Panc1 (cell line): ENCODE data around the gene PGBD5. TPM values are rescaled to one million over a fixed set of nuclear protein-coding genes. Genes with fewer than 3 reads are reported as not detected.

Experiments
- ATAC-seq: fragments of 200-7000 bp; cut with Tn5 transposase; 2 replicates; pipeline ENCODE4 v1.9.1; 2020; ENCODE audit warnings: mild to moderate bottlenecking, moderate library complexity
- BruUV-seq: library from RNA; stranded (reverse); fragments of 400-500 nt; replicated peaks from 2 replicates; lab custom pipeline; 2021; lab: Mats Ljungman, UMichigan
- CTCF ChIA-PET: fragments of 300-600 bp; sonication (Branson Sonifier 250); formaldehyde crosslinking; loops from one replicate; lab custom pipeline; 2022; ENCODE audit warnings: antibody characterized with exemption; lab: Charles Lee
- POLR2A ChIA-PET: fragments of 300-600 bp; sonication (Branson Sonifier 250); formaldehyde crosslinking; loops from one replicate; lab custom pipeline; 2022; ENCODE audit warnings: antibody characterized with exemption; lab: Charles Lee
- DNase-seq: peaks from one replicate; pipeline ENCODE4 v3.0.0-alpha.2; 2010; ENCODE audit warnings: low read depth, low spot score
- H3K27ac ChIP-seq: 2 replicates; pipeline ENCODE4 v1.5.1; 2011; ENCODE audit warnings: mild to moderate bottlenecking, low read length, inconsistent platforms
- H3K27me3 ChIP-seq: fragments of 200-500 bp; sonication (Bioruptor generic); 2 replicates; pipeline ENCODE4 v1.6.0; 2014; ENCODE audit warnings: low read length, inconsistent platforms; ENCODE audit not compliant: control insufficient read depth, insufficient read depth
- H3K36me3 ChIP-seq: fragments of 200-500 bp; sonication (Bioruptor generic); 2 replicates; pipeline ENCODE4 v1.5.1; 2014; ENCODE audit warnings: inconsistent platforms, mild to moderate bottlenecking, low read length, moderate library complexity; ENCODE audit not compliant: control insufficient read depth, insufficient read depth
- H3K4me1 ChIP-seq: 2 replicates; pipeline ENCODE4 v1.5.1; 2011; ENCODE audit warnings: inconsistent platforms, mild to moderate bottlenecking, low read length, moderate library complexity; ENCODE audit not compliant: control insufficient read depth, insufficient read depth
- H3K4me3 ChIP-seq, 2 experiments: 2 replicates each; pipeline ENCODE4 v1.5.1; 2011 to 2012; ENCODE audit warnings: low read depth in 2 of 2, low read length in 2 of 2, mild to moderate bottlenecking in 2 of 2, inconsistent platforms in 1 of 2, moderate library complexity in 1 of 2
- H3K9me3 ChIP-seq: fragments of 200-500 bp; sonication (Bioruptor generic); 2 replicates; pipeline ENCODE4 v1.5.1; 2014; ENCODE audit warnings: low read depth, mild to moderate bottlenecking, inconsistent platforms, low read length, moderate library complexity; ENCODE audit not compliant: control insufficient read depth, insufficient read depth
- CTCF ChIP-seq: fragments of 450-650 bp; IDR thresholded peaks from 2 replicates; pipeline ENCODE4 v1.5.1; 2017; ENCODE audit warnings: mild to moderate bottlenecking
- POLR2AphosphoS5 ChIP-seq: IDR thresholded peaks from 2 replicates; pipeline ENCODE4 v1.6.1; 2012; ENCODE audit warnings: mild to moderate bottlenecking, low read depth, low read length, moderate library complexity
- REST ChIP-seq, 2 experiments: IDR thresholded peaks; 2 replicates each; pipeline ENCODE4 v1.6.1; 2011 to 2012; ENCODE audit warnings: low read depth in 2 of 2, control low read depth in 1 of 2, low read length in 1 of 2, mild to moderate bottlenecking in 1 of 2, moderate library complexity in 1 of 2; ENCODE audit not compliant: insufficient read depth in 1 of 2
- SIN3A ChIP-seq: IDR thresholded peaks from 2 replicates; pipeline ENCODE4 v1.6.1; 2012; ENCODE audit warnings: low read depth, mild to moderate bottlenecking, low read length, moderate library complexity, borderline replicate concordance; ENCODE audit not compliant: insufficient read depth
- TCF7L2 ChIP-seq: IDR thresholded peaks from 2 replicates; pipeline ENCODE4 v1.6.1; 2011; ENCODE audit warnings: mild to moderate bottlenecking, low read depth, low read length, inconsistent platforms
- in situ Hi-C: cut with HindIII; loops from 2 replicates; pipeline ENCODE4 v1.10.0; 2016; ENCODE audit warnings: low sequenced_read_pairs, low pct_unique_long_range_greater_than_20kb
- intact Hi-C: fragments of 100-400 bp; cut with micrococcal nuclease; formaldehyde crosslinking; loops from one replicate; pipeline ENCODE4 v1.10.0; 2022; ENCODE audit not compliant: unreplicated experiment
- total RNA-seq: library from RNA; stranded (reverse); gene quantifications from one replicate; pipeline ENCODE4 v1.2.1, GENCODE V29; 2021; ENCODE audit not compliant: unreplicated experiment

Gene PGBD5
- total RNA-seq, 1 experiment from 2014 or later, result 0.05 TPM

GRCh38 chr1:230319014-230319747, 107.0 kb downstream of the PGBD5 start:
- Histone ChIP-seq H3K27ac (no peak overlapping the region), H3K36me3 (no peaks in the 10 kb centered on the region), H3K27me3 (peaks cover 4% of the 10 kb centered on the region), H3K4me3 (no peak overlapping the region), H3K9me3 (no peaks in the 10 kb centered on the region), H3K4me1 (no peaks in the 10 kb centered on the region)
- ChIA-PET CTCF (no interaction called here), POLR2A (no interaction called here)
- BruUV-seq, result no TSS peak
- intact Hi-C loops, result loop anchor here (10.0 kb wide), 1 partner anchor 654 kb away; no protein-coding TSS in a partner anchor
- DNase-seq (no peak), ATAC-seq (no peak)
- in situ Hi-C loops, result no loop called here
- TF ChIP-seq TCF7L2 (no peak), REST (IDR thresholded peaks at IDR 0.05; ENCODE audit: insufficient read depth in 1 of 2, low read depth in 2 of 2, low read length in 1 of 2) (no peak), CTCF (no peak), SIN3A (no peak), POLR2AphosphoS5 (no peak)

- H3K27me3 ChIP-seq, result peaks cover 4% of the 10 kb centered on the region
- CTCF ChIA-PET, result no interaction called here
- no peak overlapping the region for H3K4me3 ChIP-seq
- no peaks in the 10 kb centered on the region for H3K36me3 ChIP-seq
- in situ Hi-C loops, result no loop called here
- H3K9me3 ChIP-seq, result no peaks in the 10 kb centered on the region
- no peak for TF ChIP-seq TCF7L2
- no peak for TF ChIP-seq SIN3A
- no peak for TF ChIP-seq POLR2AphosphoS5
- no peak for TF ChIP-seq REST (IDR thresholded peaks at IDR 0.05; ENCODE audit: insufficient read depth in 1 of 2, low read depth in 2 of 2, low read length in 1 of 2)
- no peak for TF ChIP-seq CTCF
- no peak for DNase-seq
- no peaks in the 10 kb centered on the region for H3K4me1 ChIP-seq
- no peak overlapping the region for H3K27ac ChIP-seq
- BruUV-seq, result no TSS peak
- intact Hi-C loops, result loop anchor here (10.0 kb wide), 1 partner anchor 653 kb away; no protein-coding TSS in a partner anchor
- POLR2A ChIA-PET, result no interaction called here
- ATAC-seq, result no peak
These were observed 108.0 kb downstream of the PGBD5 start for GRCh38 chr1:230317823-230318819.
